ENCODE measurements around the gene SPON2. TPM values are rescaled to one million over a fixed set of nuclear protein-coding genes. Genes with fewer than 3 reads are reported as not detected.

Gene SPON2
- total RNA-seq, 1 experiment from 2014 or later = 6.6 TPM

- H3K27ac Mint-ChIP-seq = no peak overlapping the region
- POLR2A ChIA-PET = no interaction called here
- peaks cover 6% of the 10 kb centered on the region; the same call in 1 of the 2 replicates for H3K36me3 Mint-ChIP-seq
- H3K9me3 Mint-ChIP-seq = peaks cover 21% of the 10 kb centered on the region
- H3K27me3 Mint-ChIP-seq (ENCODE audit: low read depth) = peaks cover 33% of the 10 kb centered on the region
- no peaks in the 10 kb centered on the region for H3K4me1 Mint-ChIP-seq
- no peak for ATAC-seq
- TF ChIP-seq FOXP4 (CRISPR knock-in tag; IDR thresholded peaks at IDR 0.05) = no peak
- TF ChIP-seq E2F5 (CRISPR knock-in tag; IDR thresholded peaks at IDR 0.05) = no peak
- no peak for TF ChIP-seq ZNF671 (CRISPR knock-in tag; IDR thresholded peaks at IDR 0.05)
- TF ChIP-seq ESRRA (CRISPR knock-in tag; IDR thresholded peaks at IDR 0.05; ENCODE audit: borderline replicate concordance) = no peak
- TF ChIP-seq NFE2L1 (CRISPR knock-in tag; IDR thresholded peaks at IDR 0.05) = no peak
- TF ChIP-seq ZNF317 (CRISPR knock-in tag; IDR thresholded peaks at IDR 0.05; ENCODE audit: borderline replicate concordance, low read depth) = no peak
- no peak for TF ChIP-seq ZSCAN18 (CRISPR knock-in tag; IDR thresholded peaks at IDR 0.05)
- TF ChIP-seq MLX (CRISPR knock-in tag; IDR thresholded peaks at IDR 0.05) = no peak
- TF ChIP-seq GTF2I (CRISPR knock-in tag; conservative IDR thresholded peaks at IDR 0.05) = no peak
- no peak for TF ChIP-seq IRF1 (CRISPR knock-in tag; IDR thresholded peaks at IDR 0.05)
- TF ChIP-seq USF1 (CRISPR knock-in tag; IDR thresholded peaks at IDR 0.05) = no peak
- TF ChIP-seq JUN (CRISPR knock-in tag; IDR thresholded peaks at IDR 0.05) = no peak
- TF ChIP-seq OVOL2 (CRISPR knock-in tag; IDR thresholded peaks at IDR 0.05; ENCODE audit: borderline replicate concordance) = no peak
- TF ChIP-seq AFF4 (CRISPR knock-in tag; IDR thresholded peaks at IDR 0.05; ENCODE audit: borderline replicate concordance) = no peak
- TF ChIP-seq ZNF219 (CRISPR knock-in tag; IDR thresholded peaks at IDR 0.05; ENCODE audit: borderline replicate concordance) = no peak
- no peak for TF ChIP-seq FOXK1 (CRISPR knock-in tag; IDR thresholded peaks at IDR 0.05)
- TF ChIP-seq EMX1 (CRISPR knock-in tag; IDR thresholded peaks at IDR 0.05) = no peak
- no peak overlapping the region for H3K4me3 Mint-ChIP-seq
- CTCF ChIA-PET = interaction anchor here (1.4 kb wide), 1 partner anchor 112 kb away, joined by 5 read pairs; no protein-coding TSS in a partner anchor
- no peak for DNase-seq (ENCODE audit: low spot score)
Measured at GRCh38 chr4:1156069-1156468, 16.3 kb downstream of the SPON2 start.
